ENCODE data around the gene ZC3HAV1L. TPM values are rescaled to one million over a fixed set of nuclear protein-coding genes. Genes with fewer than 3 reads are reported as not detected.

ZC3HAV1L gene
- total RNA-seq, 1 experiment from 2014 or later = 11.8 TPM

- DNase-seq (ENCODE audit: low read depth, low spot score) (no peak), ATAC-seq (no peak)
- no peaks in the 10 kb centered on the region for H3K79me2 ChIP-seq (ENCODE audit: insufficient read depth, low read length)
- no peaks in the 10 kb centered on the region for H4K20me1 ChIP-seq (ENCODE audit: insufficient read depth)
- H3K9ac ChIP-seq (ENCODE audit: low read length) = no peak overlapping the region
- intact Hi-C loops (cut with micrococcal nuclease) = no loop called here
- H3K27me3 ChIP-seq (ENCODE audit: insufficient read depth, low read length) = no peaks in the 10 kb centered on the region
- ChIA-PET CTCF (no interaction called here), POLR2A (no interaction called here), RAD21 (ENCODE audit: low non-redundant PET in 1 of 2, low total read pairs in 2 of 2, uncharacterized antibody in 2 of 2, unreplicated experiment in 2 of 2) (no interaction called here)
- no TSS peak for BruUV-seq (replicated peaks)
- no peaks in the 10 kb centered on the region for H3K9me2 ChIP-seq (ENCODE audit: insufficient read depth)
- no peak overlapping the region for H3K4me2 ChIP-seq (ENCODE audit: low read length)
- no peak overlapping the region for H3K4me3 ChIP-seq (replicated peaks in 1 of 2; ENCODE audit: low read depth in 1 of 2, low read length in 2 of 2)
- H3K27ac ChIP-seq (ENCODE audit: low read depth, low read length) = no peak overlapping the region
- H3K9me3 ChIP-seq (ENCODE audit: control insufficient read depth in 1 of 2, insufficient read depth in 1 of 2, low read depth in 1 of 2, low read length in 2 of 2) = no peaks in the 10 kb centered on the region
- H2AFZ ChIP-seq (ENCODE audit: low read depth, low read length, poor library complexity, severe bottlenecking) = no peak overlapping the region
- H3K4me1 ChIP-seq (ENCODE audit: control insufficient read depth in 1 of 2, insufficient read depth in 2 of 2, low read length in 2 of 2) = no peaks in the 10 kb centered on the region
- peaks cover 26 to 35% of the 10 kb centered on the region in 2 experiments; a peak in 3 of 4 replicates for H3K36me3 ChIP-seq (ENCODE audit: control insufficient read depth in 1 of 2, insufficient read depth in 2 of 2, low read length in 2 of 2)
- TF ChIP-seq ZFX (IDR thresholded peaks at IDR 0.05) = no peak
These were observed 45.7 kb upstream of the ZC3HAV1L start for GRCh38 chr7:139081584-139081983.

DNA sequence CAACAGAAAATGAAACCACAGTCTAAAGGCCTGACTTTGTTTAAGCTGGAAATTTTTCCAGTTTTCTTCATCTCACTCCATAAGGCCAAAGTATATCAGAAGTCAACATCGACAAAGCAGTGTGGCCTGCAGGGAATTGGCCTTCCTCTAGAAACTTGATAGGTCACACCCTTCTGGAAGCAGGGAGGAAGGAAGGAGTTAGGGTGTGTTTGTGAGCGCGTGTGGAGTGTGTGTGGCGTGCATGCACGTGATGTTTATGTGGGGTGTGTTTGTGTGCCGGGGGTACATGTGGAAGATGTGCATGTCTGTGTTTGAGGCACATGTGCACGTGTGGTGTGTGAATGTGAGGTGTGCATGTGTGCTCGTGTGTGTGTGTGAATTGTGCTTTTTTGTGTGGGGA is 45.1 kb upstream of the ZC3HAV1L start:
- Histone ChIP-seq H3K36me3 (ENCODE audit: control insufficient read depth in 1 of 2, insufficient read depth in 2 of 2, low read length in 2 of 2) (peaks cover 26 to 33% of the 10 kb centered on the region in 2 experiments; a peak in 3 of 4 replicates), H2AFZ (ENCODE audit: low read depth, low read length, poor library complexity, severe bottlenecking) (no peak overlapping the region), H4K20me1 (ENCODE audit: insufficient read depth) (no peaks in the 10 kb centered on the region), H3K79me2 (ENCODE audit: insufficient read depth, low read length) (no peaks in the 10 kb centered on the region), H3K4me3 (replicated peaks in 1 of 2; ENCODE audit: low read depth in 1 of 2, low read length in 2 of 2) (no peak overlapping the region), H3K9ac (ENCODE audit: low read length) (no peak overlapping the region), H3K27me3 (ENCODE audit: insufficient read depth, low read length) (no peaks in the 10 kb centered on the region), H3K4me2 (ENCODE audit: low read length) (no peak overlapping the region), H3K9me3 (ENCODE audit: control insufficient read depth in 1 of 2, insufficient read depth in 1 of 2, low read depth in 1 of 2, low read length in 2 of 2) (no peaks in the 10 kb centered on the region), H3K27ac (ENCODE audit: low read depth, low read length) (no peak overlapping the region), H3K4me1 (ENCODE audit: control insufficient read depth in 1 of 2, insufficient read depth in 2 of 2, low read length in 2 of 2) (no peaks in the 10 kb centered on the region), H3K9me2 (ENCODE audit: insufficient read depth) (no peaks in the 10 kb centered on the region)
- no TSS peak for BruUV-seq (replicated peaks)
- DNase-seq (ENCODE audit: low read depth, low spot score) (no peak), ATAC-seq (no peak)
- RAD21 ChIA-PET (ENCODE audit: low non-redundant PET in 1 of 2, low total read pairs in 2 of 2, uncharacterized antibody in 2 of 2, unreplicated experiment in 2 of 2) = no interaction called here
- CTCF ChIA-PET = no interaction called here
- TF ChIP-seq EZH2phosphoT487 (IDR thresholded peaks at IDR 0.05; ENCODE audit: borderline replicate concordance) (no peak), EZH2 (IDR thresholded peaks at IDR 0.05) (no peak), JUND (IDR thresholded peaks at IDR 0.05) (no peak)
- intact Hi-C loops (cut with micrococcal nuclease) = no loop called here
- POLR2A ChIA-PET = no interaction called here

DNA sequence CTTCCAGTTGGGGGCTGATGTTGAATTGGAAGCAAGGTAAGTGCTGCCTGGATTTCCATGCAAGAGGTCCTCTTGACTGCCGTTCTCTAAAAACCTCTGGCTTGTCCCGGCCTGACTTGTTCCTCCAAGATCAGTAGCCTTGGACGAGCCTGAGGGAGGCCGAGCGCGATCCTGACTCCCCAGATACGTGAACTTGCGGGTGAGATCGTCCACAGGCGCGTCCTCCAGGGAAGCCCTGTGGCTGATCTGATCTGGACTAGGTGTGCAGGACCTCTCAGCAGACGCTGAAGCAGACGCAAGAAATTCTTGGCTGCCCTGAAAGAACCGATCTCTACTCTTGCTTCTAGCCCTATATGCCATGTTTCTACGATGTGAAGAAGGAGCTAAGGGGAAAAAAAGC is 44.0 kb upstream of the ZC3HAV1L start:
- intact Hi-C loops (cut with micrococcal nuclease) = no loop called here
- no peak for ATAC-seq
- BruUV-seq (replicated peaks) = no TSS peak
- Histone ChIP-seq H3K9ac (ENCODE audit: low read length) (no peak overlapping the region), H3K79me2 (ENCODE audit: insufficient read depth, low read length) (no peaks in the 10 kb centered on the region), H3K4me1 (ENCODE audit: control insufficient read depth in 1 of 2, insufficient read depth in 2 of 2, low read length in 2 of 2) (0 out of 4 replicates have a peak, but pooled peaks cover 0 to 1% of the 10 kb centered on the region in 2 experiments), H3K9me2 (ENCODE audit: insufficient read depth) (no peaks in the 10 kb centered on the region), H4K20me1 (ENCODE audit: insufficient read depth) (no peaks in the 10 kb centered on the region), H3K36me3 (ENCODE audit: control insufficient read depth in 1 of 2, insufficient read depth in 2 of 2, low read length in 2 of 2) (peaks cover 26 to 32% of the 10 kb centered on the region in 2 experiments; a peak in 3 of 4 replicates), H3K4me3 (replicated peaks in 1 of 2; ENCODE audit: low read depth in 1 of 2, low read length in 2 of 2) (no peak overlapping the region), H3K4me2 (ENCODE audit: low read length) (no peak overlapping the region), H3K27ac (ENCODE audit: low read depth, low read length) (no peak overlapping the region), H3K27me3 (ENCODE audit: insufficient read depth, low read length) (no peaks in the 10 kb centered on the region), H3K9me3 (ENCODE audit: control insufficient read depth in 1 of 2, insufficient read depth in 1 of 2, low read depth in 1 of 2, low read length in 2 of 2) (no peaks in the 10 kb centered on the region), H2AFZ (ENCODE audit: low read depth, low read length, poor library complexity, severe bottlenecking) (no peak overlapping the region)
- ChIA-PET RAD21 (ENCODE audit: low non-redundant PET in 1 of 2, low total read pairs in 2 of 2, uncharacterized antibody in 2 of 2, unreplicated experiment in 2 of 2) (no interaction called here), POLR2A (no interaction called here), CTCF (no interaction called here)
- DNase-seq (ENCODE audit: low read depth, low spot score) = no peak
- TF ChIP-seq, protein P1, sequence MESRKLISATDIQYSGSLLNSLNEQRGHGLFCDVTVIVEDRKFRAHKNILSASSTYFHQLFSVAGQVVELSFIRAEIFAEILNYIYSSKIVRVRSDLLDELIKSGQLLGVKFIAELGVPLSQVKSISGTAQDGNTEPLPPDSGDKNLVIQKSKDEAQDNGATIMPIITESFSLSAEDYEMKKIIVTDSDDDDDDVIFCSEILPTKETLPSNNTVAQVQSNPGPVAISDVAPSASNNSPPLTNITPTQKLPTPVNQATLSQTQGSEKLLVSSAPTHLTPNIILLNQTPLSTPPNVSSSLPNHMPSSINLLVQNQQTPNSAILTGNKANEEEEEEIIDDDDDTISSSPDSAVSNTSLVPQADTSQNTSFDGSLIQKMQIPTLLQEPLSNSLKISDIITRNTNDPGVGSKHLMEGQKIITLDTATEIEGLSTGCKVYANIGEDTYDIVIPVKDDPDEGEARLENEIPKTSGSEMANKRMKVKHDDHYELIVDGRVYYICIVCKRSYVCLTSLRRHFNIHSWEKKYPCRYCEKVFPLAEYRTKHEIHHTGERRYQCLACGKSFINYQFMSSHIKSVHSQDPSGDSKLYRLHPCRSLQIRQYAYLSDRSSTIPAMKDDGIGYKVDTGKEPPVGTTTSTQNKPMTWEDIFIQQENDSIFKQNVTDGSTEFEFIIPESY (IDR thresholded peaks at IDR 0.05; ENCODE audit: extremely low read depth, insufficient replicate concordance, low read length) = no peak
- TF ChIP-seq FOSL1 (IDR thresholded peaks at IDR 0.05; ENCODE audit: low read depth) = no peak
- no peak for TF ChIP-seq CBX3 (IDR thresholded peaks at IDR 0.05; ENCODE audit: low read depth)
- TF ChIP-seq POLR2A (IDR thresholded peaks at IDR 0.05; ENCODE audit: borderline replicate concordance, extremely low read depth, insufficient read depth, insufficient read length) = no peak
- TF ChIP-seq CEBPB (IDR thresholded peaks at IDR 0.05; ENCODE audit: low read depth) = no peak
- TF ChIP-seq POLR2AphosphoS5 (IDR thresholded peaks at IDR 0.05; ENCODE audit: low read depth, low read length) = no peak
- no peak for TF ChIP-seq EZH2 (IDR thresholded peaks at IDR 0.05)
